Activated CD4-positive, alpha-beta T cell treated with anti-CD3 and anti-CD28 coated beads, Interleukin-2, amount 10 ng/mL, durations not matched to agents 7 days and 5 days (primary cell): Measurements from ENCODE around the gene RBBP5. TPM values are rescaled to one million over a fixed set of nuclear protein-coding genes. Genes with fewer than 3 reads are reported as not detected.

Source experiments
- CTCF ChIA-PET: fragments of 350-600 bp; sonication (Branson Sonifier 250); formaldehyde crosslinking; loops from one replicate; lab custom pipeline; 2021; ENCODE audit warnings: antibody characterized with exemption; lab: Charles Lee
- POLR2A ChIA-PET: fragments of 350-600 bp; sonication (Branson Sonifier 250); formaldehyde crosslinking; loops from one replicate; lab custom pipeline; 2021; ENCODE audit warnings: antibody characterized with exemption; lab: Charles Lee
- DNase-seq: peaks from one replicate; pipeline ENCODE4 v3.0.0-alpha.2; 2020
- H3K27ac Mint-ChIP-seq: one replicate; pipeline ENCODE4 v1.8.0; 2021; ENCODE audit warnings: mild to moderate bottlenecking, moderate library complexity, mixed read lengths
- H3K27me3 Mint-ChIP-seq: one replicate; pipeline ENCODE4 v1.8.0; 2021; ENCODE audit warnings: mixed read lengths
- H3K36me3 Mint-ChIP-seq: one replicate; pipeline ENCODE4 v1.8.0; 2021; ENCODE audit warnings: low read depth, mixed read lengths
- H3K4me1 Mint-ChIP-seq: one replicate; pipeline ENCODE4 v1.8.0; 2021; ENCODE audit warnings: mixed read lengths
- H3K4me3 Mint-ChIP-seq: one replicate; pipeline ENCODE4 v1.8.0; 2021; ENCODE audit warnings: mild to moderate bottlenecking, moderate library complexity, mixed read lengths
- H3K9me3 Mint-ChIP-seq: one replicate; pipeline ENCODE4 v1.8.0; 2021; ENCODE audit warnings: mixed read lengths
- total RNA-seq, 2 experiments: library from RNA; stranded (reverse); gene quantifications; one replicate each; pipeline ENCODE4 v1.2.3, GENCODE V29; 2021

The RBBP5 gene
- total RNA-seq, 2 experiments from 2014 or later: 22.2 to 24.7 TPM

DNA sequence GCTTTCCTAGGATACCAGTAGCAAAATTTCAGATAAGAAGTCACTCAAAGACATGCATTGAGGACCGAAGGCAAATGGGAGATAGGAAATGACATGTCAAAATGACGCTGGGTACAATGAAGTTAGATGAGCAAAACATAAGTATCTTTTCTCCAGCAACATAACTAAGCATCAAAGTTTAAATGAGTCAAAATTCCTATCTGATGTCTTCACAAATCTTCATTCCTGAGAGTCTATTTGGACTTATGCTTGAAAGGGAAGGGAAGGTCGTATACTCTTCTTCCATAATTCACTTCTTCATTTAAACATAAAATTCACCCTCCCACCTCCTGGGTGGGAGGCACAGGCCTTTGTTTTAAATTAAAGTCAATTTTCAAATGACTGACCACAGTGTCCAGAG lies 33.4 kb downstream of the RBBP5 start:
- ChIA-PET POLR2A (no interaction called here), CTCF (interaction anchor here (0.8 to 2.8 kb wide), 4 partner anchors 8 to 27 kb away, joined by 3 to 8 read pairs (median 5); no protein-coding TSS in a partner anchor)
- Mint-ChIP-seq H3K4me3 (no peak overlapping the region), H3K27me3 (no peaks in the 10 kb centered on the region), H3K4me1 (no peaks in the 10 kb centered on the region), H3K36me3 (peaks cover 45% of the 10 kb centered on the region), H3K27ac (no peak overlapping the region), H3K9me3 (no peaks in the 10 kb centered on the region)
- DNase-seq: no peak

DNA sequence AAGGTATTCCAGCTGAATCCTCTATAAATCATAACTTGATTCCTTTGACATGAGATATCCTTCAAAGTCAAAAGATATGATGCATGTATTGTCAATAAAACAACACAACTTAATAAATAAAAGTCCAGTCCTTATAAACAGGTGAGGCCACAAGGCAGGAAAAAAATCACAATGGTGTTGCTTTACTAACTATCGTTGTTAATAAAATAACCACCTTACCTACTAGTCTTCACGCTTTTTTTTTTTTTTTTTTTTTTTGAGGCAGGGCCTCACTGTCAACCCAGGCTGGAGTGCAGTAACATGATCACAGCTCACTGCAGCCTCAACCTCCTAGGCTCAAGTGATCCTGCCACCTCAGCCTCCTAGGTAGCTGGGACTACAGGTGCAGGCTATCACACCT lies 37.4 kb downstream of the RBBP5 start, which contains the start of gene TMEM81:
TMEM81 (minus strand) TSS at position 101 of the 400 bp plus-strand sequence. CDS start 140 bp downstream, outside the sequence.
- Mint-ChIP-seq H3K4me1 (no peaks in the 10 kb centered on the region), H3K9me3 (no peaks in the 10 kb centered on the region), H3K36me3 (peaks cover 28% of the 10 kb centered on the region), H3K27me3 (no peaks in the 10 kb centered on the region), H3K27ac (no peak within 1 kb of the TSS), H3K4me3 (no peak within 1 kb of the TSS)
- POLR2A ChIA-PET: no interaction called here
- DNase-seq: no peak
- CTCF ChIA-PET: no interaction called here

- Mint-ChIP-seq H3K36me3 (peaks cover 15% of the 10 kb centered on the region), H3K27ac (no peak overlapping the region), H3K4me3 (no peak overlapping the region), H3K4me1 (no peaks in the 10 kb centered on the region), H3K27me3 (no peaks in the 10 kb centered on the region), H3K9me3 (no peaks in the 10 kb centered on the region)
- ChIA-PET POLR2A (no interaction called here), CTCF (interaction anchor here (0.8 to 1.6 kb wide), 2 partner anchors 21 to 93 kb away, joined by 3 read pairs; no protein-coding TSS in a partner anchor)
- DNase-seq: no peak
Measured at GRCh38 chr1:205082431-205082830, 39.3 kb downstream of the RBBP5 start.

- no peaks in the 10 kb centered on the region for H3K36me3 Mint-ChIP-seq
- ChIA-PET POLR2A (no interaction called here), CTCF (interaction anchor here (0.7 kb wide), 1 partner anchor 1753 kb away, joined by 3 read pairs; no protein-coding TSS in a partner anchor)
- H3K9me3 Mint-ChIP-seq: no peaks in the 10 kb centered on the region
- no peak overlapping the region for H3K4me3 Mint-ChIP-seq
- H3K27ac Mint-ChIP-seq: no peak overlapping the region
- H3K4me1 Mint-ChIP-seq: no peaks in the 10 kb centered on the region
- no peak for DNase-seq
- H3K27me3 Mint-ChIP-seq: no peaks in the 10 kb centered on the region
Measured at GRCh38 chr1:205077934-205078311, 43.9 kb downstream of the RBBP5 start.

DNA sequence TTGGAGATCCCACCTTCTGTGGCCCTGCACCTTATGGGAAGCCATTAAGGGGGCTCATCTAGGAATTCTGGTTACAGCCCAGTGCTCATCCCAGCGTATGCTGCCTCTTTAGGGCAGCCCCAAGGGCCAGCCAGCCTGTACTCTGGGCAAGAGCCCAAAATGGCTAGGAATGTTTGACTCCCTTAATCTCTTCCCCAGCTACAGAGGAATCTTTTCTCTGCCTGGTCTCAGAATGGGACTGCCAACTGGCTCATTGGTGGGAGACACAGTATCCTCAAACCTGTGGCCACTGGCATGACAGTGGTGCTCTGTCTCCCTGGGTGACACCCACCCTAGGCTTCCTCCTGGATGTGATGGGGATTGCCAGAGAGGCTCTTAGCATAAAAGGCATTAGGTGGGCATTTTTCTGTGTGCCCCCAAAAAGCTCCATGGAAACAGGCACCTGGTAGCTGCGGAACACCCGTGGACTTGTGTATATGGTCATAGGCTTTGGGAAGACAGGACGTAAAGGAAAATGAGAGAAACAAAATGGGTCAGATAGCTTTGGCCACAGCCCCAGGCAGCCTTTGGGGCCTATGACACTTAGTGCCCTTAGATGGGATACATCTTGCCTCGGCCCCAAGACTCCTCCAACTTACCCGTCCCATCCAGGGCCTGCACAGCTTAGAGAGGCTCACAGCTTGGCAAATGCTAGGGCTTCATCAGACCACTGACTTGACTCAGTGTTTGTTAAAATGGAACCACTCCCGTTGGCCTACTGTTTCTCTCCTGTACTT lies 44.4 kb downstream of the RBBP5 start:
- Mint-ChIP-seq H3K27me3 (no peaks in the 10 kb centered on the region), H3K4me3 (no peak overlapping the region), H3K9me3 (no peaks in the 10 kb centered on the region), H3K36me3 (no peaks in the 10 kb centered on the region), H3K4me1 (no peaks in the 10 kb centered on the region), H3K27ac (no peak overlapping the region)
- POLR2A ChIA-PET: no interaction called here
- DNase-seq: no peak
- CTCF ChIA-PET: no interaction called here

DNA sequence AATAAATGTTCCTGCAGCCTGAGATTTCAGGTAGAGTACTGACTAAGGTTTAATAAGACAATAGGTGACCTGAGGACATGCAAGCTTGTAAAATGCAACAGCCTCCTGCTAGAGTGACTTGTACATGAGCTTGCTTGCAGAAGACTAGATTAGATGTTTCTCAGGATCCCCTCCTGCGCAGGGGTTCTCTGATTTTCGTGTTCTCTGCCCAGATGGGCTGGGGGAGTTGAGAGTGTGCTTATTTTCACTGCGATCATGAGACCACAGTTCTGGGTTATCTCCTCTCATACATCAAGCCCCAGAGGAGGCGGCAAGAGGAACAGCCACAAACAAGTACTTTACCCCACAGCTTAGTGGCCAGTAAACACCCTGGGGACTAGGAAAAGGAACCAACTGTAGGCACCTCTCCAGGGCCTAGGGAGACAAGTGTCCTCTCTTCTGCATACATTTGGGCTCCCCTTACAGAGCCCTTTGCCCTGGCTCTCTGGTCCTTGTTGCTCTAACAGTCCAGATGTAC lies 45.5 kb downstream of the RBBP5 start:
- no peak for DNase-seq
- CTCF ChIA-PET: interaction anchor here (1.4 kb wide), 1 partner anchor 12 kb away, joined by 3 read pairs; no protein-coding TSS in a partner anchor
- no peak overlapping the region for H3K4me3 Mint-ChIP-seq

DNA sequence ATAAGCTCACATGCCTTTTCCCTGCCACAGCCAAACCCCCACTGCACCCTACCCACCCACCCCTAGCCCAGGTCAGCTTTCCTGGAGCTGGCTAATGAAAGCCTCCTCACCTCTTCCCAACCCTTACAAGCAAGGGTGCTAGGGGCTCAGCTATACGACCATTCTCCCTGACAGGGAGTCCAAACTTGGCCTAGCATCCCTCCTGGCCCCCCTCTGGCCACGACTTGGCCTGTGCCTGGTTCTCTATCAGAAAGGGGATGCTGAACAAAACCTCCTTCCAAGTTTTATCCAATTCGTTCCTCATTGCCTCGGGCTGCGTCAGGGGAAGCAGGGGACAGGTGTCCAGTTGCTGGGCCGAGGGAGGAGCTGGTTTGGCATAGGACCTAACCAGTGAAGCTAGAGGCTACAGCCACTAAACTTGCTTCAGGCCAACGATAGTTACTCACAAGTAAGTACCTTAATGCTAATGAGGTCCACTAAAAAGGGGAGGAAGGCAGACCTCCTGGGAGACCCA lies 46.1 kb downstream of the RBBP5 start:
- CTCF ChIA-PET: interaction anchor here (1.1 to 1.4 kb wide), 2 partner anchors 12 to 58 kb away, joined by 3 read pairs; no protein-coding TSS in a partner anchor
- H3K9me3 Mint-ChIP-seq: no peaks in the 10 kb centered on the region
- no peak overlapping the region for H3K4me3 Mint-ChIP-seq
- DNase-seq: no peak
- no peak overlapping the region for H3K27ac Mint-ChIP-seq
- POLR2A ChIA-PET: no interaction called here
- H3K27me3 Mint-ChIP-seq: no peaks in the 10 kb centered on the region
- no peaks in the 10 kb centered on the region for H3K4me1 Mint-ChIP-seq
- no peaks in the 10 kb centered on the region for H3K36me3 Mint-ChIP-seq

More for the DNA sequence above, 45.5 kb downstream of the RBBP5 start:
- Mint-ChIP-seq H3K27ac (no peak overlapping the region), H3K4me1 (no peaks in the 10 kb centered on the region), H3K36me3 (no peaks in the 10 kb centered on the region), H3K9me3 (no peaks in the 10 kb centered on the region), H3K27me3 (no peaks in the 10 kb centered on the region)
- POLR2A ChIA-PET: no interaction called here

GRCh38 chr1:205074513-205074912 lies 47.3 kb downstream of the RBBP5 start:
- DNase-seq: no peak
- Mint-ChIP-seq H3K27ac (no peak overlapping the region), H3K4me1 (no peaks in the 10 kb centered on the region), H3K4me3 (no peak overlapping the region), H3K36me3 (no peaks in the 10 kb centered on the region), H3K27me3 (no peaks in the 10 kb centered on the region), H3K9me3 (no peaks in the 10 kb centered on the region)
- POLR2A ChIA-PET: no interaction called here
- CTCF ChIA-PET: interaction anchor here (0.9 kb wide), 1 partner anchor 12 kb away, joined by 3 read pairs; no protein-coding TSS in a partner anchor

GRCh38 chr1:205074084-205074483 lies 47.7 kb downstream of the RBBP5 start:
- POLR2A ChIA-PET: no interaction called here
- Mint-ChIP-seq H3K27me3 (no peaks in the 10 kb centered on the region), H3K4me1 (no peaks in the 10 kb centered on the region), H3K4me3 (no peak overlapping the region), H3K36me3 (no peaks in the 10 kb centered on the region), H3K27ac (no peak overlapping the region), H3K9me3 (no peaks in the 10 kb centered on the region)
- DNase-seq: no peak
- CTCF ChIA-PET: interaction anchor here (0.8 to 0.9 kb wide), 2 partner anchors 13 to 38 kb away, joined by 3 read pairs; no protein-coding TSS in a partner anchor

DNA sequence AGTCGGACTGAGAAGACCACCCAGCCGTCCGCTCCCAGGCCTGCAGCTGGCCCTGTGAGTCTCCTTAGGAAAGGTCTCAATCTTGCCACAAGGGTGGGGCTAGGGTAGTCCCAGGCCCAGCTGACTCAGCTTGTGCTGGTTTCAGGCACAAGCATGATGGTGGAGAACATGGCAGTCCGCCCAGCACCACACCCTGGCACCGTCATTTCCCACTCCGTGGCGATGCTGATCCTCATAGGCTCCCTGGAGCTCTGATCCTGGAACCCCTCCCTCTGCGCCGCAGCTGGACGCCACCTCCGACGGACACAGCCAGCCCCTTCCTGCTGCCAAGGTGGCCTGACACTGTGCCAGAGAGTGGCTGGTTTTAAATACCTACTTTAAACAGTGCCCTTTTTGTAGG lies 48.3 kb downstream of the RBBP5 start:
- Mint-ChIP-seq H3K36me3 (no peaks in the 10 kb centered on the region), H3K4me1 (no peaks in the 10 kb centered on the region), H3K27ac (no peak overlapping the region), H3K27me3 (no peaks in the 10 kb centered on the region), H3K9me3 (no peaks in the 10 kb centered on the region), H3K4me3 (no peak overlapping the region)
- POLR2A ChIA-PET: no interaction called here
- CTCF ChIA-PET: interaction anchor here (0.8 kb wide), 1 partner anchor 38 kb away, joined by 3 read pairs; no protein-coding TSS in a partner anchor
- no peak for DNase-seq

DNA sequence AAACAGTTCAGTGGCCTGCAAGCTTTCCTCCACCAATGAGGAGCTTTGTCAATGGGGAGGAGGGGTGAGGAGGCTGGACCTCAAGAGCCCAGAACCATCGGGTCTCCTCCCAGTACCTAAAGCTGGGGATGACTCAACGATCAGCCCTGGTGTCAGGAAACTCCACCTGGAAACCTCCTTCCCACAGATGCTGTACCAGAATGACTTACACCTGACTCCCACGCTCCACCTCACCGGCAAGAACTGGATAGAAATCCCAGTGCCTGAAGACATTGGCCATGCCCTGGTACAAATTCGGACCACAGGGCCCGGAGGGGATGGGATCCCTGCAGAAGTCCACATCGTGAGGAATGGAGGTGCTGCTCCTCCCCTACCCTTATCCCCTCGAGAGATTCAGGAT lies 48.9 kb downstream of the RBBP5 start:
- Mint-ChIP-seq H3K27ac (no peak overlapping the region), H3K36me3 (no peaks in the 10 kb centered on the region), H3K27me3 (no peaks in the 10 kb centered on the region), H3K9me3 (no peaks in the 10 kb centered on the region), H3K4me1 (no peaks in the 10 kb centered on the region), H3K4me3 (no peak overlapping the region)
- ChIA-PET POLR2A (no interaction called here), CTCF (interaction anchor here (0.8 to 2.3 kb wide), 4 partner anchors 10 to 39 kb away, joined by 3 to 11 read pairs (median 4); no protein-coding TSS in a partner anchor)
- DNase-seq: no peak

- Mint-ChIP-seq H3K36me3 (no peaks in the 10 kb centered on the region), H3K27ac (no peak overlapping the region), H3K4me3 (no peak overlapping the region), H3K27me3 (no peaks in the 10 kb centered on the region), H3K9me3 (no peaks in the 10 kb centered on the region), H3K4me1 (no peaks in the 10 kb centered on the region)
- ChIA-PET POLR2A (no interaction called here), CTCF (interaction anchor here (0.9 to 2.3 kb wide), 4 partner anchors 9 to 184 kb away, joined by 3 to 11 read pairs (median 4); no protein-coding TSS in a partner anchor)
- no peak for DNase-seq
Measured at GRCh38 chr1:205072286-205072685, 49.5 kb downstream of the RBBP5 start.

DNA sequence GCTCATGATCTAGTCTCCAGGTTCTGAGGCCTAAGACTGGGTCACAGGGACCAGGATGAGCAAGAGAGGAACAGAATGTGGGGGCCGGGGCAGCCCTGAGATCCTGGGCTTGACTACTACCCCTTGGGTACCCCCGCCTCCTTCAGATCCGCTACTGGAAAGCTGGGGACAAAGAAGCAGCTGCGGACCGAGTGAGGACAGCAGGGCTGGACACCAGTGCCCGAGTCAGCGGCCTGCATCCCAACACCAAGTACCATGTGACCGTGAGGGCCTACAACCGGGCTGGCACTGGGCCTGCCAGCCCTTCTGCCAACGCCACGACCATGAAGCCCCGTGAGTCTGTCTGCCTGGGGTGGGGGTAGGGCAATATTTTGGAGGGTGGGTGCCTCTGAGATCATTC lies 50.0 kb downstream of the RBBP5 start:
- Mint-ChIP-seq H3K9me3 (no peaks in the 10 kb centered on the region), H3K36me3 (no peaks in the 10 kb centered on the region), H3K27me3 (no peaks in the 10 kb centered on the region), H3K4me1 (no peaks in the 10 kb centered on the region), H3K27ac (no peak overlapping the region), H3K4me3 (no peak overlapping the region)
- POLR2A ChIA-PET: no interaction called here
- CTCF ChIA-PET: interaction anchor here (0.9 to 2.3 kb wide), 4 partner anchors 9 to 184 kb away, joined by 3 to 11 read pairs (median 4); no protein-coding TSS in a partner anchor
- DNase-seq: no peak
